HL-60 (cell line): ENCODE measurements around the gene IL13RA1.

ENCODE experiments used
- DNase-seq, 2 experiments: peaks; one replicate each; pipeline ENCODE4 v3.0.0-alpha.2; 2010 to 2020; ENCODE audit warnings: low read depth in 1 of 2, low spot score in 1 of 2
- H3K27ac ChIP-seq: fragments of 250-450 bp; sonication (Bioruptor Pico); replicated peaks from 2 replicates; pipeline ENCODE4 v1.5.1; 2020; ENCODE audit warnings: mild to moderate bottlenecking, moderate library complexity
- H3K27me3 ChIP-seq: fragments of 250-450 bp; sonication (Bioruptor Pico); 2 replicates; pipeline ENCODE4 v1.5.1; 2021; ENCODE audit warnings: mild to moderate bottlenecking, moderate library complexity; ENCODE audit not compliant: insufficient read depth, poor library complexity, severe bottlenecking
- H3K4me3 ChIP-seq: replicated peaks from 2 replicates; pipeline ENCODE4 v1.5.1; 2011; ENCODE audit warnings: mild to moderate bottlenecking, control low read depth, low read length; ENCODE audit not compliant: insufficient read depth
- CTCF ChIP-seq: IDR thresholded peaks from one replicate; pipeline ENCODE4 v1.5.1; 2011; ENCODE audit warnings: low read length, control low read depth, inconsistent platforms; ENCODE audit not compliant: insufficient read depth
- GABPA ChIP-seq: IDR thresholded peaks from 2 replicates; pipeline ENCODE4 v1.6.1; 2012; ENCODE audit warnings: low read depth
- POLR2AphosphoS5 ChIP-seq: IDR thresholded peaks from 2 replicates; pipeline ENCODE4 v1.6.1; 2012; ENCODE audit warnings: low read depth
- SPI1 ChIP-seq: IDR thresholded peaks from 2 replicates; pipeline ENCODE4 v1.6.1; 2012; ENCODE audit warnings: low read depth, mild to moderate bottlenecking, borderline replicate concordance
- TF ChIP-seq, protein P1 (sequence below): IDR thresholded peaks from 2 replicates; pipeline ENCODE4 v1.6.1; 2012; ENCODE audit warnings: low read depth; ENCODE audit not compliant: insufficient replicate concordance

IL13RA1 gene

GRCh38 chrX:118739577-118739976 is 12.2 kb downstream of the IL13RA1 start:
- Histone ChIP-seq H3K27ac (no peak overlapping the region), H3K27me3 (no peaks in the 10 kb centered on the region), H3K4me3 (no peak overlapping the region)
- TF ChIP-seq SPI1 = no peak
- TF ChIP-seq POLR2AphosphoS5 = no peak
- no peak for TF ChIP-seq CTCF
- TF ChIP-seq, protein P1, sequence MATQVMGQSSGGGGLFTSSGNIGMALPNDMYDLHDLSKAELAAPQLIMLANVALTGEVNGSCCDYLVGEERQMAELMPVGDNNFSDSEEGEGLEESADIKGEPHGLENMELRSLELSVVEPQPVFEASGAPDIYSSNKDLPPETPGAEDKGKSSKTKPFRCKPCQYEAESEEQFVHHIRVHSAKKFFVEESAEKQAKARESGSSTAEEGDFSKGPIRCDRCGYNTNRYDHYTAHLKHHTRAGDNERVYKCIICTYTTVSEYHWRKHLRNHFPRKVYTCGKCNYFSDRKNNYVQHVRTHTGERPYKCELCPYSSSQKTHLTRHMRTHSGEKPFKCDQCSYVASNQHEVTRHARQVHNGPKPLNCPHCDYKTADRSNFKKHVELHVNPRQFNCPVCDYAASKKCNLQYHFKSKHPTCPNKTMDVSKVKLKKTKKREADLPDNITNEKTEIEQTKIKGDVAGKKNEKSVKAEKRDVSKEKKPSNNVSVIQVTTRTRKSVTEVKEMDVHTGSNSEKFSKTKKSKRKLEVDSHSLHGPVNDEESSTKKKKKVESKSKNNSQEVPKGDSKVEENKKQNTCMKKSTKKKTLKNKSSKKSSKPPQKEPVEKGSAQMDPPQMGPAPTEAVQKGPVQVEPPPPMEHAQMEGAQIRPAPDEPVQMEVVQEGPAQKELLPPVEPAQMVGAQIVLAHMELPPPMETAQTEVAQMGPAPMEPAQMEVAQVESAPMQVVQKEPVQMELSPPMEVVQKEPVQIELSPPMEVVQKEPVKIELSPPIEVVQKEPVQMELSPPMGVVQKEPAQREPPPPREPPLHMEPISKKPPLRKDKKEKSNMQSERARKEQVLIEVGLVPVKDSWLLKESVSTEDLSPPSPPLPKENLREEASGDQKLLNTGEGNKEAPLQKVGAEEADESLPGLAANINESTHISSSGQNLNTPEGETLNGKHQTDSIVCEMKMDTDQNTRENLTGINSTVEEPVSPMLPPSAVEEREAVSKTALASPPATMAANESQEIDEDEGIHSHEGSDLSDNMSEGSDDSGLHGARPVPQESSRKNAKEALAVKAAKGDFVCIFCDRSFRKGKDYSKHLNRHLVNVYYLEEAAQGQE = no peak
- TF ChIP-seq GABPA = no peak
- no peak for DNase-seq

DNA sequence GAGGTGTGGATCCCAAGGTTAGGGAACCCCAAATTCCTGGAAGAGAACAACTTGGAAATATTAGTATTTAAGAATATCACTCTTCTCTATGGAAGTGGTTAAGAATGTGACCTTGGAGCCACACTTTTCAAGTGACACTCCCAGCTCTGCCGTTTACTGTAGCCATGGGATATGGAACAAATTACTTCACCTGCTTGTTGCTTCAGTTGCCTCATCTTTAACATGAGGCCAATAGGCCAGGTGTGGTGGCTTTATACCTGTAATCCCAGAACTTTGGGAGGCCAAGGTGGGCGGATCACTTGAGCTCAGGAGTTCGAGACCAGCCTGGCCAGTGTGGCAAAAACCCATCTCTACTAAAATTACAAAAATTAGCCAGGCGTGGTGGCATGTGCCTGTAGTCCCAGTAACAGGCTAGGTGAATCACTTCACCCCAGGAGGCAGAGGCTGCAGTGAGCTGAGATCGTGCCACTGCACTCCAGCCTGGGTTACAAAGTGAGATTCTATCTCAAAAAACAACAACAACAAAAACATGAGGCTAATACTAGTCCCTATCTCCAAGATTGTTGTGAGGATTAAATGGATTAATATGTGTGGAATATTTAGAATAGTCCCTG is 13.0 kb downstream of the IL13RA1 start:
- DNase-seq = no peak
- Histone ChIP-seq H3K4me3 (no peak overlapping the region), H3K27ac (no peak overlapping the region), H3K27me3 (no peaks in the 10 kb centered on the region)
- no peak for TF ChIP-seq CTCF
- TF ChIP-seq POLR2AphosphoS5 = no peak
- TF ChIP-seq, protein P1 = no peak
- TF ChIP-seq GABPA = no peak
- TF ChIP-seq SPI1 = no peak

DNA sequence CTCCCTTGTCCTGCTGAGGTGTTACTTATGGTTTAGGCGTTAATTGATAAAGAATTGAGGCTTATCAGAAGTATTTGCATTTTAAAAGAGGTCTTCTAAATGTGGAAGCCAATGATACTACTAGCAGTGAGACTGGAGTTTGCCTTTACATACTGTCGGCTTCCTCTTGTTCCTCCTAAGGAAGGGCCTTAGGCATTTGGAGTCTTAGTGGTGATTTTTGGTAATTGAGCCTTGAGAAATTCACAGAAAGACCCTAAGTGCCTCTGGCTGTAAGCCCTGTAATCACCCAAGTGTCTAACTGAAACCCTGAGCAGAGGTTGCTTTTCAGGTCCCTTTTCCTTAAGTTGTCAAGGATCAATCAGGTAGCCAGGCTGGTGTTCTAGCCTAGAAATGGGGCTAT is 14.8 kb downstream of the IL13RA1 start:
- DNase-seq = no peak
- Histone ChIP-seq H3K27ac (no peak overlapping the region), H3K27me3 (no peaks in the 10 kb centered on the region), H3K4me3 (no peak overlapping the region)
- no peak for TF ChIP-seq POLR2AphosphoS5
- TF ChIP-seq SPI1 = no peak
- no peak for TF ChIP-seq GABPA
- TF ChIP-seq CTCF = no peak
- TF ChIP-seq, protein P1 = no peak
